Endodermal cell (in vitro differentiated cells): Measurements from ENCODE around the gene ASTN1. TPM values are rescaled to one million over a fixed set of nuclear protein-coding genes. Genes with fewer than 3 reads are reported as not detected.

ENCODE experiments used
- DNase-seq: peaks from one replicate; pipeline ENCODE4 v3.0.0-alpha.2; 2017
- H3K27ac ChIP-seq: 2 replicates; pipeline ENCODE4 v1.5.1; 2013; ENCODE audit warnings: mild to moderate bottlenecking, low read depth, low read length, moderate library complexity
- H3K27me3 ChIP-seq: 2 replicates; pipeline ENCODE4 v1.6.1; 2013; ENCODE audit warnings: mild to moderate bottlenecking, low read length, moderate library complexity; ENCODE audit not compliant: insufficient read depth, control insufficient read depth, poor library complexity, severe bottlenecking
- H3K36me3 ChIP-seq: 2 replicates; pipeline ENCODE4 v1.7.0; 2013; ENCODE audit warnings: mild to moderate bottlenecking, low read length, moderate library complexity; ENCODE audit not compliant: control insufficient read depth, insufficient read depth
- H3K4me1 ChIP-seq: one replicate; pipeline ENCODE4 v1.7.0; 2013; ENCODE audit warnings: low read length; ENCODE audit not compliant: control insufficient read depth, insufficient read depth
- H3K4me3 ChIP-seq: 2 replicates; pipeline ENCODE4 v1.5.1; 2013; ENCODE audit warnings: mild to moderate bottlenecking, low read length, moderate library complexity
- H3K9ac ChIP-seq: 2 replicates; pipeline ENCODE4 v1.6.1; 2013; ENCODE audit warnings: mild to moderate bottlenecking, low read length, moderate library complexity; ENCODE audit not compliant: poor library complexity, severe bottlenecking; ENCODE audit errors: extremely low read depth
- H3K9me3 ChIP-seq: 2 replicates; pipeline ENCODE4 v1.6.1; 2013; ENCODE audit warnings: mild to moderate bottlenecking, low read length, moderate library complexity; ENCODE audit not compliant: control insufficient read depth
- H3K27ac Mint-ChIP-seq: 2 replicates; pipeline ENCODE4 v1.8.0; 2020; ENCODE audit warnings: mixed read lengths
- H3K27me3 Mint-ChIP-seq: 2 replicates; pipeline ENCODE4 v1.8.0; 2021; ENCODE audit warnings: mild to moderate bottlenecking, mixed read lengths; ENCODE audit not compliant: insufficient read depth
- H3K36me3 Mint-ChIP-seq: 2 replicates; pipeline ENCODE4 v1.8.0; 2020; ENCODE audit warnings: low read depth, mixed read lengths
- H3K4me1 Mint-ChIP-seq: 2 replicates; pipeline ENCODE4 v1.8.0; 2020; ENCODE audit warnings: mixed read lengths
- H3K4me3 Mint-ChIP-seq: 2 replicates; pipeline ENCODE4 v1.8.0; 2020; ENCODE audit warnings: mild to moderate bottlenecking, moderate library complexity, mixed read lengths
- H3K9me3 Mint-ChIP-seq: 2 replicates; pipeline ENCODE4 v1.8.0; 2020; ENCODE audit warnings: mild to moderate bottlenecking, mixed read lengths
- WGBS, 2 experiments: methylation state at CpG; one replicate each; pipeline versions ENCODE4 v1.1.5 to v1.1.7; 2013; ENCODE audit warnings: missing lambda C conversion rate in 2 of 2, mixed read lengths in 1 of 2; ENCODE audit not compliant: insufficient coverage in 1 of 2, insufficient read length in 1 of 2; 5-methylcytosine and 5-hydroxymethylcytosine counted together
- total RNA-seq, 2 donors: library from RNA; stranded (reverse); fragmentation: NEBNext Ultra II Directional in 1 of 2; extraction: Animal tissue kit (Norgen Biotek cat#: 25700) in 1 of 2; gene quantifications; 2 replicates in 1 of 2; 3 replicates in 1 of 2; pipeline ENCODE4 v1.2.1, GENCODE V29; 2021
- TF ChIP-seq, protein P1 (sequence below): fragments of 200-600 bp; sonication (generic); conservative IDR thresholded peaks from 2 replicates; pipeline ENCODE4 v1.5.0; 2021; ENCODE audit warnings: antibody characterized with exemption, mild to moderate bottlenecking

The ASTN1 gene
- total RNA-seq, 2 donors from 2014 or later, result 0.31 to 0.70 TPM

GRCh38 chr1:177138347-177138746 lies 26.2 kb downstream of the ASTN1 start:
- Histone ChIP-seq H3K4me1 (no peaks in the 10 kb centered on the region), H3K27me3 (no peaks in the 10 kb centered on the region), H3K9ac (no peak overlapping the region), H3K9me3 (no peaks in the 10 kb centered on the region), H3K27ac (no peak overlapping the region), H3K36me3 (no peaks in the 10 kb centered on the region), H3K4me3 (no peak overlapping the region)
- no peak overlapping the region for H3K4me3 Mint-ChIP-seq
- peaks cover 9% of the 10 kb centered on the region for H3K27me3 Mint-ChIP-seq
- H3K9me3 Mint-ChIP-seq, result no peaks in the 10 kb centered on the region
- peaks cover 6% of the 10 kb centered on the region for H3K4me1 Mint-ChIP-seq
- DNase-seq, result no peak
- H3K27ac Mint-ChIP-seq, result no peak overlapping the region
- WGBS, 2 experiments, result 90 to 95% methylated on average over 2 to 4 of the region's 4 CpGs
- TF ChIP-seq, protein P1, sequence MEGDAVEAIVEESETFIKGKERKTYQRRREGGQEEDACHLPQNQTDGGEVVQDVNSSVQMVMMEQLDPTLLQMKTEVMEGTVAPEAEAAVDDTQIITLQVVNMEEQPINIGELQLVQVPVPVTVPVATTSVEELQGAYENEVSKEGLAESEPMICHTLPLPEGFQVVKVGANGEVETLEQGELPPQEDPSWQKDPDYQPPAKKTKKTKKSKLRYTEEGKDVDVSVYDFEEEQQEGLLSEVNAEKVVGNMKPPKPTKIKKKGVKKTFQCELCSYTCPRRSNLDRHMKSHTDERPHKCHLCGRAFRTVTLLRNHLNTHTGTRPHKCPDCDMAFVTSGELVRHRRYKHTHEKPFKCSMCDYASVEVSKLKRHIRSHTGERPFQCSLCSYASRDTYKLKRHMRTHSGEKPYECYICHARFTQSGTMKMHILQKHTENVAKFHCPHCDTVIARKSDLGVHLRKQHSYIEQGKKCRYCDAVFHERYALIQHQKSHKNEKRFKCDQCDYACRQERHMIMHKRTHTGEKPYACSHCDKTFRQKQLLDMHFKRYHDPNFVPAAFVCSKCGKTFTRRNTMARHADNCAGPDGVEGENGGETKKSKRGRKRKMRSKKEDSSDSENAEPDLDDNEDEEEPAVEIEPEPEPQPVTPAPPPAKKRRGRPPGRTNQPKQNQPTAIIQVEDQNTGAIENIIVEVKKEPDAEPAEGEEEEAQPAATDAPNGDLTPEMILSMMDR, result no peak
- no peaks in the 10 kb centered on the region for H3K36me3 Mint-ChIP-seq

DNA sequence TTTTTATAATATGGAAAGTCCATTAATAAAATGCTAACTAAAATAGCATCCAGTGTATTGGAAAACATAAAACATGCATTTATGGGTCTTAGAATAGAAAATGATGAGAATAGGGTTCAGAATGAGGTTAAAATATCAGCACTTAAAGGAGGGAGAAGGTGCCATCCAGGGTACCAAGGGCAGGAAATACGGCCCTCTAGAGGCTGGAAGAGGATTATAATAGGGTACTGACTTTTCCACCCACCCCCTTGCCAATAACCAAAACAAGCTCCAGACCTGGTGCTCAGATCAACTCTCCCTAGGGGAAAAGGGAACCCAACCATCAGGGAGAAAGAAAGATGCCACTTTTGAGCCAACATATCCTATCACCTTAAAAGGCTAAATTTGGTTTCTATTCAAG lies 26.7 kb downstream of the ASTN1 start:
- no peak overlapping the region for H3K9ac ChIP-seq
- H3K9me3 Mint-ChIP-seq, result no peaks in the 10 kb centered on the region
- H3K27ac Mint-ChIP-seq, result no peak overlapping the region
- H3K27ac ChIP-seq, result no peak overlapping the region
- H3K9me3 ChIP-seq, result no peaks in the 10 kb centered on the region
- TF ChIP-seq, protein P1, result peak; percentile 69
- peaks cover 6% of the 10 kb centered on the region for H3K4me1 Mint-ChIP-seq
- H3K4me1 ChIP-seq, result no peaks in the 10 kb centered on the region
- no peak overlapping the region for H3K4me3 Mint-ChIP-seq
- H3K27me3 Mint-ChIP-seq, result peaks cover 9% of the 10 kb centered on the region
- no peaks in the 10 kb centered on the region for H3K36me3 ChIP-seq
- 60% methylated on average over 1 of the region's 1 CpG; no CpG with 5 or more reads in 1 of the 2 experiments for WGBS, 2 experiments
- no peak for DNase-seq
- no peaks in the 10 kb centered on the region for H3K27me3 ChIP-seq
- H3K36me3 Mint-ChIP-seq, result no peaks in the 10 kb centered on the region
- H3K4me3 ChIP-seq, result no peak overlapping the region

DNA sequence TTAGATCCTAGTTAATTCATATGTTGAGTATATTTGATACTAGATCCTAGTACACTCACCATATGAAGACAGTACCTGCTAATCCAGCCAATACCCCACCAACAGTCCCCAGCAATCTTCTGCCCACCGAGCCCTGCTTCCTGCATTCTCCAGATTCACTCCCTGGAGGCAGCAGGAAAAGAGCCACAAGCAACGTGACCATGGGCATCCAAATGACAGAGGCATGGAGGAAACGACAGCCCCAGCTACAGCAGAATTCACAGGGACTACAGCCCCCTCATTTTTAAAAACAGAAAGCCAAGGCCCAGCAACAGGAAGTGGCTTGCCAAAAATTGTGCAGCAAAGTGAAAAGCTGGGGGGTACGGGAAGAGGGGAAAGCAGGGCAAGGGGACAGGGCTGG lies 29.3 kb downstream of the ASTN1 start:
- no peaks in the 10 kb centered on the region for H3K4me1 ChIP-seq
- Mint-ChIP-seq H3K27me3 (peaks cover 10% of the 10 kb centered on the region), H3K4me3 (no peak overlapping the region), H3K27ac (no peak overlapping the region), H3K9me3 (no peaks in the 10 kb centered on the region), H3K4me1 (peaks cover 14% of the 10 kb centered on the region), H3K36me3 (no peaks in the 10 kb centered on the region)
- no peak overlapping the region for H3K4me3 ChIP-seq
- TF ChIP-seq, protein P1, result no peak
- 86 to 92% methylated on average over 2 to 4 of the region's 4 CpGs for WGBS, 2 experiments
- H3K27me3 ChIP-seq, result no peaks in the 10 kb centered on the region
- H3K9me3 ChIP-seq, result no peaks in the 10 kb centered on the region
- no peak for DNase-seq
- no peaks in the 10 kb centered on the region for H3K36me3 ChIP-seq
- no peak overlapping the region for H3K9ac ChIP-seq
- H3K27ac ChIP-seq, result no peak overlapping the region
